RWPE2 (cell line): ENCODE measurements around the gene PPP2R1A.

Experiments used
- ATAC-seq: fragments of 200-7000 bp; cut with Tn5 transposase; 3 replicates; pipeline ENCODE4 v1.9.1; 2021; ENCODE audit warnings: low read depth
- DNase-seq: peaks from one replicate; pipeline ENCODE4 v3.0.0-alpha.2; 2020; ENCODE audit warnings: low spot score
- H3K27ac ChIP-seq: fragments of 450-650 bp; 2 replicates; pipeline ENCODE4 v1.5.1; 2017; ENCODE audit warnings: mild to moderate bottlenecking; ENCODE audit not compliant: poor library complexity, severe bottlenecking
- H3K27me3 ChIP-seq: fragments of 250-450 bp; sonication (Bioruptor Pico); 2 replicates; pipeline ENCODE4 v1.5.1; 2021; ENCODE audit warnings: mild to moderate bottlenecking, moderate library complexity; ENCODE audit not compliant: insufficient read depth, poor library complexity, severe bottlenecking
- H3K36me3 ChIP-seq: fragments of 250-450 bp; sonication (Bioruptor Pico); 2 replicates; pipeline ENCODE4 v1.5.1; 2020; ENCODE audit warnings: low read depth, mild to moderate bottlenecking, moderate library complexity
- H3K4me1 ChIP-seq: fragments of 250-450 bp; sonication (Bioruptor Pico); 2 replicates; pipeline ENCODE4 v1.5.1; 2021; ENCODE audit warnings: mild to moderate bottlenecking, moderate library complexity; ENCODE audit not compliant: insufficient read depth, poor library complexity, severe bottlenecking
- H3K4me3 ChIP-seq: fragments of 250-450 bp; sonication (Bioruptor Pico); 2 replicates; pipeline ENCODE4 v1.5.1; 2021; ENCODE audit warnings: mild to moderate bottlenecking, moderate library complexity; ENCODE audit not compliant: severe bottlenecking
- H3K9me3 ChIP-seq: fragments of 250-450 bp; sonication (Bioruptor Pico); 2 replicates; pipeline ENCODE4 v1.5.1; 2021; ENCODE audit warnings: mild to moderate bottlenecking, moderate library complexity; ENCODE audit not compliant: severe bottlenecking
- TF ChIP-seq, protein P1 (sequence below): fragments of 450-650 bp; IDR thresholded peaks from one replicate; pipeline ENCODE4 v1.5.1; 2017; ENCODE audit warnings: mild to moderate bottlenecking, moderate library complexity; ENCODE audit not compliant: poor library complexity, severe bottlenecking

Gene PPP2R1A

DNA sequence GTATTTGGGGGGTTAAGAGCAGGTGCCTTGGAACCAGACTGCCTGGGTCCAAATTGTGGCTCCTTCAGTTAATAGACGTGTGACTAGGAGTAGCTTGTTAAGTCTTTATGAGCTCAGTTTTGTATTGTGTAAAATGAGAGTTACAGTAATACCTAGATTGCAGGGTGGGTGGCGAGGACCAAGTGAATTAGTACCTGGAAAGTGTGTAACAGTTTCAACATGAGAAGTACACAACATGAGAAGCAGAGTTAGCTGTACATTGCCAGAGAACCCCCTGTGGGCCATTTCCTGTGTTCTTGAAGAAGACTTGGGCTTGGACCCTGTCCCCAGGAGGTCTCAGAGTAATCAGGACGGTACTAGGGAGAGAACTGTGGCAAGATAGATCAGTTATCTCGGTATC is 36.8 kb downstream of the PPP2R1A start:
- Histone ChIP-seq H3K27ac (no peak overlapping the region), H3K36me3 (peaks cover 55% of the 10 kb centered on the region), H3K4me1 (no peaks in the 10 kb centered on the region), H3K9me3 (no peaks in the 10 kb centered on the region), H3K27me3 (no peaks in the 10 kb centered on the region), H3K4me3 (no peak overlapping the region)
- DNase-seq: no peak
- TF ChIP-seq, protein P1, sequence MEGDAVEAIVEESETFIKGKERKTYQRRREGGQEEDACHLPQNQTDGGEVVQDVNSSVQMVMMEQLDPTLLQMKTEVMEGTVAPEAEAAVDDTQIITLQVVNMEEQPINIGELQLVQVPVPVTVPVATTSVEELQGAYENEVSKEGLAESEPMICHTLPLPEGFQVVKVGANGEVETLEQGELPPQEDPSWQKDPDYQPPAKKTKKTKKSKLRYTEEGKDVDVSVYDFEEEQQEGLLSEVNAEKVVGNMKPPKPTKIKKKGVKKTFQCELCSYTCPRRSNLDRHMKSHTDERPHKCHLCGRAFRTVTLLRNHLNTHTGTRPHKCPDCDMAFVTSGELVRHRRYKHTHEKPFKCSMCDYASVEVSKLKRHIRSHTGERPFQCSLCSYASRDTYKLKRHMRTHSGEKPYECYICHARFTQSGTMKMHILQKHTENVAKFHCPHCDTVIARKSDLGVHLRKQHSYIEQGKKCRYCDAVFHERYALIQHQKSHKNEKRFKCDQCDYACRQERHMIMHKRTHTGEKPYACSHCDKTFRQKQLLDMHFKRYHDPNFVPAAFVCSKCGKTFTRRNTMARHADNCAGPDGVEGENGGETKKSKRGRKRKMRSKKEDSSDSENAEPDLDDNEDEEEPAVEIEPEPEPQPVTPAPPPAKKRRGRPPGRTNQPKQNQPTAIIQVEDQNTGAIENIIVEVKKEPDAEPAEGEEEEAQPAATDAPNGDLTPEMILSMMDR: no peak
- no peak for ATAC-seq

DNA sequence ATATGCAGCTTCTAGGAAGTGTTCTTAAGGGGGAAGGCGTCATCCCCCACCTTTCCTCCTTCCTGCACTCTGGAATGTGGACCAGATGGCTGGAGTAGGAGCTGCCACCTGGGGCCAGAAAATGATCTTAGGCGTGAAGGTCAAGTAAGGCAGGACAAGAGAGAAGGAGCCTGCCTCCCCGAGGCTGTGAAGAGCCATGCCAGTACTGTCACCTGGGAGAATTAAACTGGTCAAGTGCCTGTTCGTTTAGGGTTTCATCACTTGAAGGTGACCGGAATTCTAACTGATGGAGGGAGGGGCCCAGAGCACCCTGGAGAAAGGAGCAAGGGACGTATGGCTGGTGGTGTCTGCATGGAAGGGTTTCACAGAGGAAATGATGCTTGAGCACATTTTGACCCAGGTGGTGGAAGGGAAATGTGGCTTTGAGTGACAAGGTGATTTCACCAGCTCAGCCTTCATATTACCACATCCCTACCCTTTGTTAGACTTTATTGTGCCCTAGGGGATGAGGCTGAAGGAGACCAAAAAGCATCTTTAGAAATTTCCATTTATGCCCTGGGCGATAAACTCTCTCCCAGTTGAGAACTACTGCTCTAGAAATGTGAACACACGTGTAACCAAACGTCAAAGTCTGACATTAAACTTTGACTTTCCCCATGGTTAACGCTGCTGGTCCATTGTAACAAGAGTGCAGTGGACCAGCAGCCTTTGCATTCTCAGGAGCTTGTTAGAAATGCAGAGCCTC is 37.5 kb downstream of the PPP2R1A start:
- peaks cover 48% of the 10 kb centered on the region for H3K36me3 ChIP-seq
- TF ChIP-seq, protein P1: no peak
- no peaks in the 10 kb centered on the region for H3K27me3 ChIP-seq
- H3K4me3 ChIP-seq: no peak overlapping the region
- H3K27ac ChIP-seq: no peak overlapping the region
- DNase-seq (no peak), ATAC-seq (no peak)
- H3K9me3 ChIP-seq: no peaks in the 10 kb centered on the region
- H3K4me1 ChIP-seq: no peaks in the 10 kb centered on the region

DNA sequence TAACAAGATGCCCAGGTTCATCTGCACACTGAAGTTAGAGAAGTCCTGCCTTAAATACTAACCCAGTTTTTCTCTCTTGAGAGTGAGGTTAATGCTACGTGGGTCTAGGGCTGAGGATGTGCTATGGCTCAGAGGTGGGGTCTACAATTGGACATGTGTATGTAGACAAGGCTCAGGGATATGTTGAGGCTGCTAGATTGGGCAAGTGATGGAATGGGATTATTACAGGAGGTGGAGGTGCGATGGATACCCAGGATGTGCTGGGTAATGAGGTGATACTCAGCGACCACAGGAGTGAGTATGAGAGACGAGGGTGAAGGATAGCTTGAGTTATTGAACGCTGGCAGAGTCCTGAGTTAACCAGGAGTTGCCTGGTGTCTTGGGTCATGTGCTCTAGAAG is 38.1 kb downstream of the PPP2R1A start:
- Histone ChIP-seq H3K4me3 (no peak overlapping the region), H3K27me3 (no peaks in the 10 kb centered on the region), H3K9me3 (no peaks in the 10 kb centered on the region), H3K27ac (no peak overlapping the region), H3K4me1 (no peaks in the 10 kb centered on the region), H3K36me3 (peaks cover 42% of the 10 kb centered on the region)
- TF ChIP-seq, protein P1: no peak
- DNase-seq (no peak), ATAC-seq (no peak)

DNA sequence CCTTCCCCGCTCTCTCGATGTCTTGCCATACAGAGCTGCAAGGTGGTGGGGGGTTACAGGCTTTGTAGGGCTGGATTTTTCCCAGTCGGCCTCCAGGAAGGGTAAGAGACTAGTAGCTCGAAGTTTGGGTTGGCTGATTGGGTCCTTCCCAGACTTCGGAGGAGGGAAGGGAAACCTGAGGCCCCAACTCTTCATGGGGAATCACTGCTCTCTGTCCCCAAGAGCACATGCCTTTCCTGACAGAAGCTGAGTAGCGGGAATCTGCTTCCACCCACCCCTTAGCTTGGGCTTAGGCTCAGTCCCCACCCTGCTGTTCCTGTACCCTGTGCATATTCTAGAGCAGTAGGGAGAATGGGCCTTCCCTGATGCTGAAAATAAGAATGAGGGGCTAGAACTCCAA is 39.7 kb downstream of the PPP2R1A start:
- ATAC-seq: no peak

GRCh38 chr19:52230685-52231084 is 40.8 kb downstream of the PPP2R1A start:
- Histone ChIP-seq H3K4me3 (no peak overlapping the region), H3K27ac (no peak overlapping the region), H3K27me3 (no peaks in the 10 kb centered on the region), H3K36me3 (peaks cover 15% of the 10 kb centered on the region), H3K9me3 (no peaks in the 10 kb centered on the region), H3K4me1 (no peaks in the 10 kb centered on the region)
- TF ChIP-seq, protein P1: no peak
- no peak for DNase-seq
- no peak for ATAC-seq

More for the DNA sequence above, 39.7 kb downstream of the PPP2R1A start:
- Histone ChIP-seq H3K4me3 (no peak overlapping the region), H3K9me3 (no peaks in the 10 kb centered on the region), H3K4me1 (no peaks in the 10 kb centered on the region), H3K36me3 (peaks cover 27% of the 10 kb centered on the region), H3K27me3 (no peaks in the 10 kb centered on the region), H3K27ac (no peak overlapping the region)
- TF ChIP-seq, protein P1: no peak
- DNase-seq: no peak
